Memory B cell (primary cell): ENCODE data around the gene TSPAN15.

Source experiments
- ATAC-seq: fragments of 150-1000 bp; cut with Tn5 transposase; 2 replicates; pipeline ENCODE4 v1.10.0; 2021; ENCODE audit warnings: low read depth, mild to moderate bottlenecking, moderate library complexity
- DNase-seq, 2 donors: peaks; one replicate each; pipeline ENCODE4 v3.0.0; 2022; ENCODE audit warnings: low spot score in 2 of 2
- H3K27ac Mint-ChIP-seq: one replicate; pipeline ENCODE4 v1.8.0; 2022; ENCODE audit warnings: mild to moderate bottlenecking, moderate library complexity, mixed read lengths
- H3K27me3 Mint-ChIP-seq: one replicate; pipeline ENCODE4 v1.8.0; 2022; ENCODE audit warnings: mixed read lengths
- H3K36me3 Mint-ChIP-seq: one replicate; pipeline ENCODE4 v1.8.0; 2022; ENCODE audit warnings: mild to moderate bottlenecking, mixed read lengths
- H3K4me1 Mint-ChIP-seq: one replicate; pipeline ENCODE4 v1.8.0; 2022; ENCODE audit warnings: mixed read lengths
- H3K4me3 Mint-ChIP-seq: one replicate; pipeline ENCODE4 v1.8.0; 2022; ENCODE audit warnings: mild to moderate bottlenecking, moderate library complexity, mixed read lengths
- H3K9me3 Mint-ChIP-seq: one replicate; pipeline ENCODE4 v1.8.0; 2022; ENCODE audit warnings: mixed read lengths

TSPAN15 gene

DNA sequence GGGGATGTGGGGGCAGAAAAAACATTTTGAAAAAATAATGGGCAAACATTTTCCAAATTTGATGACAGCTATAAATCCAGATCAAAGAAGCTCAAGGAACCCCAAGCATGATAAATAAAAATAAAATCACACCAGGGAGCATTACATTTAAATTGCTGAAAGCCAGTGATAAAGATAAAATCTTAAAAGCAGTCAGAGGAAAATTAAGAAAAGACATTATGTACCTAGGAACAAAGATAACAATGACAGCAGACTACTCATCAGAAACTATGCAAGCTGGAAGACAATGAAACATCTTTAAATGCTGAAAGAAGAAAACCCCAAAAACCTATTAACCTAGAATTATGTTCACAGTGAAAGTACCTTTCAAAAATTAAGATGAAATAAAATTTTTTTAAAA, 98.7 kb downstream of the TSPAN15 start:
- DNase-seq (no peak), ATAC-seq (no peak)
- Mint-ChIP-seq H3K27ac (no peak overlapping the region), H3K27me3 (peaks cover 14% of the 10 kb centered on the region), H3K36me3 (peaks cover 7% of the 10 kb centered on the region), H3K4me1 (no peaks in the 10 kb centered on the region), H3K9me3 (peaks cover 15% of the 10 kb centered on the region), H3K4me3 (no peak overlapping the region)

- H3K4me3 Mint-ChIP-seq = no peak overlapping the region
- DNase-seq (no peak), ATAC-seq (no peak)
- no peaks in the 10 kb centered on the region for H3K4me1 Mint-ChIP-seq
- H3K36me3 Mint-ChIP-seq = peaks cover 5% of the 10 kb centered on the region
- H3K27ac Mint-ChIP-seq = no peak overlapping the region
- peaks cover 14% of the 10 kb centered on the region for H3K9me3 Mint-ChIP-seq
- peaks cover 9% of the 10 kb centered on the region for H3K27me3 Mint-ChIP-seq
Observed at GRCh38 chr10:69552268-69552667, 101.0 kb downstream of the TSPAN15 start.

DNA sequence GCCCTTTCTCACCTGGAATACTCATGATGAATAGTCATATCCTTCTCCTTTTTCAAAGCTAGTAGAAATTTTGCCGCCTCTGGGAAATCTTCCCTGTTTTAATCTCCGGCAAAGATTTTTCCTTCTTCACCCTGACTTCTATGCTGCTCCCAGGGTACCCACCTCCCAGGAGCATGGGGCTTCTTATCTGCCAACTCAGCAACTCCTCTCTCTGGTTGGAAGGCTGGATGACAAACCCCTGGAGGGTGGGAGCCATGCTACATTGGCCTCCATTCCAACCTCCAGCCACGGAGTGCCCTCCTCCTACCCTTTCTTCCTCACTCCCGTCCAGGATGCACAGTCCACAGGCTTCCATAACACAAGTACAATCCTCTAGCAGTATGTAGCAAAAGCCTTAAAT, 102.1 kb downstream of the TSPAN15 start:
- DNase-seq = no peak
- H3K4me1 Mint-ChIP-seq = no peaks in the 10 kb centered on the region
- no peak for ATAC-seq
- H3K4me3 Mint-ChIP-seq = no peak overlapping the region
- H3K27ac Mint-ChIP-seq = no peak overlapping the region
- H3K9me3 Mint-ChIP-seq = peaks cover 12% of the 10 kb centered on the region
- H3K36me3 Mint-ChIP-seq = peaks cover 4% of the 10 kb centered on the region
- peaks cover 12% of the 10 kb centered on the region for H3K27me3 Mint-ChIP-seq

DNA sequence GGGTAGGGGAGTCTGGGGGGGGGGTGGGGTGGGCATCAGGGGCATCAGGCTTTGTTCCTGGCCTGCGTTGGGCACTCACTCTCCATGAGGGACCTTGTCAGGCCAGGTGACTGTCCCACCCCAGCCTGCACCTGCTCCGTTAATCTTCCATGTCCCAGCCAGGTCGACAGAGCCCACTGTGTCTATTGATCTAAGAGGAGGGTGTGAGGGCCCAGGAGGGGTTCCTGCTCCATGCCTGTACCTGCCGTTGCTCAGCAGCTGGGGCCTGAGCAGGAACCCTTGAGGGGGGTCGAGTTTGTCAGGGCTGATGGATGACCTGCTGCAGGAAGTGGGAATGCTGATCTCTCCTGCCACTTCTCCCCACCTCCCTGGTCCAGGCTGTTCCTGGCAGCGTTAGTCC, 103.3 kb downstream of the TSPAN15 start:
- DNase-seq (no peak), ATAC-seq (no peak)
- H3K27ac Mint-ChIP-seq = no peak overlapping the region
- no peaks in the 10 kb centered on the region for H3K4me1 Mint-ChIP-seq
- H3K27me3 Mint-ChIP-seq = peaks cover 13% of the 10 kb centered on the region
- peaks cover 7% of the 10 kb centered on the region for H3K9me3 Mint-ChIP-seq
- peaks cover 1% of the 10 kb centered on the region for H3K36me3 Mint-ChIP-seq
- H3K4me3 Mint-ChIP-seq = no peak overlapping the region
